ENCODE measurements around the gene KREMEN1. TPM values are rescaled to one million over a fixed set of nuclear protein-coding genes. Genes with fewer than 3 reads are reported as not detected.
"Not testable (repeated sequence)": the region's sequence is repeated elsewhere in the genome, so short reads cannot be mapped to it uniquely, and the experiment has no call there.

The KREMEN1 gene, protein sequence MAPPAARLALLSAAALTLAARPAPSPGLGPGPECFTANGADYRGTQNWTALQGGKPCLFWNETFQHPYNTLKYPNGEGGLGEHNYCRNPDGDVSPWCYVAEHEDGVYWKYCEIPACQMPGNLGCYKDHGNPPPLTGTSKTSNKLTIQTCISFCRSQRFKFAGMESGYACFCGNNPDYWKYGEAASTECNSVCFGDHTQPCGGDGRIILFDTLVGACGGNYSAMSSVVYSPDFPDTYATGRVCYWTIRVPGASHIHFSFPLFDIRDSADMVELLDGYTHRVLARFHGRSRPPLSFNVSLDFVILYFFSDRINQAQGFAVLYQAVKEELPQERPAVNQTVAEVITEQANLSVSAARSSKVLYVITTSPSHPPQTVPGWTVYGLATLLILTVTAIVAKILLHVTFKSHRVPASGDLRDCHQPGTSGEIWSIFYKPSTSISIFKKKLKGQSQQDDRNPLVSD
- total RNA-seq (ENCODE audit: insufficient read depth, low replicate concordance), result 14.0 TPM

DNA sequence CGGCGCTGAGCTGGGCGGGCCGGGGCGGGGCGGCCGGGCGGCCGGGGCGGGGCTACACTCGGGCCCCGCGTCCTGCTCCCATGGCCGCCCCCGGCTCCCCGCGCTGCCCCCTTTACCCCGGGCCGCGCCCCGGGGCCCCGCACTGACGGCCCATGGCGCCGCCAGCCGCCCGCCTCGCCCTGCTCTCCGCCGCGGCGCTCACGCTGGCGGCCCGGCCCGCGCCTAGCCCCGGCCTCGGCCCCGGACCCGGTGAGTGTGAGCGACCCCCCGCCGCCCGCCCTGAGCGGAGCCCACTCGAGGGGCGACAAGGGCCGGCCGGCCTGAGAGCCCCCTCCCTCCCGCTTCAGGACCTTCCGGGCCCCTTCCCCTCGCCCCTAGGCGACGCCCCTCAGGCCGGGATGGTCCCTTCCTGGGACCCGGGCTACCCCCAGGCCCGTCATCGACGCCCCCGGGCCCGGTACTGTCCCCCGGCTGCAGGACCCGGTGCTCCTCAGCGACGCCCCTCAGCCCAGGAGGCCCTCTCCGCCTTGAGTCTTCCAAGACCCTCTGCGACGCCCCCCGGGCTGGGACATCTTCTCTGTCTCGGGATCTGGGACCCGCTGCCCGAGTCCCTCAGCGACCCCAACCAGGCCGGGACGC lies at the start of gene KREMEN1:
TSS of gene KREMEN1 (plus strand) at position 57 of the 639 bp plus-strand sequence. CDS start at position 153, 96 bp downstream.
- no peak for DNase-seq (ENCODE audit: low spot score)

DNA sequence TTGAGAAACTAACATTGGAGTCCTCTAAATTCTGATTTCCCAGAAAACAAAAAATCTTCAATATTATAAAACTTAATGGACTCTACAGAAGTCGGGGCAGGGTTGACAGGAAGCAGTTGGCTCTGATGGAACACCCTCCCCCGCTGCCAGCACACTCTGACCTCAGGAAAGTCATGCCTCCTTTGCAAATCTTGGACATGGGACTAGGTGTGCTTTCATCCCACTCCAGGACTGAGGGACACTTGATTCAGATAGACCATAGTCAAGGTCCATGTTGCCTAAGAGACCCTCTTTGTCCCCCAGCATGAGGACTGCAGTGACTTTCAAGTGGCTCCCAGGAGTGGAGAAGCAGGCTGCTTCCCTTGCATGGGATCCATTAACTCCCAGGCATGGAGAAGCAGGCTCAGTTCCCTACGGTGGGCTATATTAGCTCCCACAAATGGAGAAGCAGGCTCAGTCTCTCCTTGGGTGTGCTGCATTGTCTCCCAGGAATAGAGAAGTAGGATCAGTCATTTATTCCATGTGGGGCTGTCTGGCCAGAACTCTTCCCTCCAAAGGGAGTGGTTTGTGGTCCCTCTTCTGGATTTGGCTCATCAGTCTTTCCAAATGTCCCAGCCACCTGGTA lies 49.6 kb upstream of the KREMEN1 start:
- DNase-seq (ENCODE audit: low spot score), result no peak

- no peak for DNase-seq (ENCODE audit: low spot score)
Observed at GRCh38 chr22:29026579-29026978, 46.3 kb upstream of the KREMEN1 start.

GRCh38 chr22:29028468-29028867 lies 44.4 kb upstream of the KREMEN1 start:
- no peak for DNase-seq (ENCODE audit: low spot score)

DNA sequence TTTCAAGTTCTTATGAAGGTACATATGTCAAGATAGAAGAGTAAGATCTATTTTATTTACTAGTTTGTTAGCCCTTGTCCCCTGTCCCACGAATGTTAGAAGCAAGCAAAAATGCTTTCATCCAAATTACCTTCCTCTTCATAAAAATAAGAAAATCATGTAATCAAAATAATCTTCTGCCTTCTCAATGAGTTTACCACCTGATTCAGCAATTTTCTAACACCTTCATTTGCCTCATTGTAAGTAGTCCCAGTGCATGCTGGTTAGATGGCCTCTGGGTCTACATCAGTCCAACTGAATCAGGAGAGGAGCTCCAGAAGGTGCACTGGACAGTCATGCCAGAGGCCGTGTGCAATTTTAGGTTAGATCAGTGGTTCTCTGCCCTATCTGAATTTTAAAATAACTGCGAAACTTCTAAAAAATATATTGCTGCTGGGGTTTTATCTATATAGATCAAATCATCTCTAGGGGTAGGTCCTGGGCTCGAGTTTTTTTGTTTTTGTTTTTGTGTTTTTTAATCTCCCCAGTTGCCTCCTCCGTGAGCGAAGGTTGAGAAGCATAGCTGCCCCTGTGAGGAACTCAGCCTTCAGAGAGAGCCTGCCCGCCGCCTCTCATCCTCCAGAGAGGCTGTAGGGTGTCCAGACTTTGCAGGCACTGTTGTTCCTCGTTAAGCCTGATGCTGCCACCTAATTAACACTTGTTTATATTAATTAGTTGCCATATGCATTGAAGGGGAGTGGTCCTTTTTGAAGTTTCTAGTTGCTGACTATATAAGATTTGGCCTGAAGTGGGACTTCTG lies 43.4 kb upstream of the KREMEN1 start:
- DNase-seq (ENCODE audit: low spot score), result no peak

DNA sequence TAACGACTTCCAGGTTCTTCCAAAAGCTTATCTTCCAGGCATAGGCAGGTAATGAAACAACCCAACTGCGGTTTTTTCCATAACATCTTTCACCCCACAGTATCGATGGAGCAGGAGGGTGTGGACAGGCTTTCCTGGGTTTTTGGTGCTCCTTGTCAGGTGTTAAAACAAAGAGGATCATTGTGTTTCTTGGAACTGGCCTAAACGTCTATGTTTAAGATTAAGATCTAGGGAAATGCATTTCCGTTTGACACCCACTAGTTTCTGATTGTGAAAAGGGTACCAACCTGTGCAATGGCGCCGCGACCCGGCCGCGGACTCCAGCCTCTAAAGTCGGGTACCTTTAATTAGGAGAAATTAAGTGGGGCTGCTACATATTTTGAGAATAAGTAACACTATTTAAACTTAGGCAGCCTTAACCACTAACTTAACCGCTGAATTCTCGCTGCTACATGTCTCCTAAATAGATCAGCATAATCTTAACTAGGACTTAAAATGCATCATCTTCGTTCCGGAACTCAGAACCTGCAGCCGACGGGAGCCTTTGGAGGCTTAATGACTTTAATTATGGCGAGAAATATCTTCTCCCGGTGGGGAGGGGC lies 42.7 kb upstream of the KREMEN1 start:
- no peak for DNase-seq (ENCODE audit: low spot score)

DNA sequence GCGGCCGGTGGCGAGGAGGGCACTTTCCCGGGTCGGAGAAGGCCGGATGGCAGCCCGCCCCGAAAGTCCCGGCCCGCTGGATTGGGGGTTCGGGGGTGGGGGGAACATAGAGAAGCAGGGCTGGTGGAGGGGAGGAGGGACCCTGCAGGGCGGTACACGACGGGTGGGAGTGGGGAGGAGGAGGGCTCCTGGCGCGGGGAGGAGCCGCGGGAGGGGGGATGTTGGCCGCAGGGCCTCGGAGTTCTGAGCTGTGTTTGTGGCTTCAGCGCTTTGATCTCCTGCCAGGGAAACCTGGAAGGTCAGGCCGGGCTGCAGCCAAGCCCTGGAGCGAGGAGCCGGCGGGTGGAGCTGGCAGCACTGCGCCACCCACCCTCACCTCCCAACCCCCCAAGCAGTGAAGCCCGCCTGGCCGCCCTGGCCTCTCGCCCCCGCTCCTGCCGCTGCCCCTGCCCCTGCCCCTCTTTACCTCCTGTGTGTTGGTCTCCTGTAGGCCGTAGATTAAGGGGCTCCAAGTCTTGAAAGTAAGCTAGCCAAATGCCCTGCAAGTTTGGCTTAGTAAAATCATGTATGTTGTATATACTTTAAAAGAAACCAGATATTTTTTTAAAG lies 42.1 kb upstream of the KREMEN1 start:
- peak; percentile 90 for DNase-seq (ENCODE audit: low spot score)

DNA sequence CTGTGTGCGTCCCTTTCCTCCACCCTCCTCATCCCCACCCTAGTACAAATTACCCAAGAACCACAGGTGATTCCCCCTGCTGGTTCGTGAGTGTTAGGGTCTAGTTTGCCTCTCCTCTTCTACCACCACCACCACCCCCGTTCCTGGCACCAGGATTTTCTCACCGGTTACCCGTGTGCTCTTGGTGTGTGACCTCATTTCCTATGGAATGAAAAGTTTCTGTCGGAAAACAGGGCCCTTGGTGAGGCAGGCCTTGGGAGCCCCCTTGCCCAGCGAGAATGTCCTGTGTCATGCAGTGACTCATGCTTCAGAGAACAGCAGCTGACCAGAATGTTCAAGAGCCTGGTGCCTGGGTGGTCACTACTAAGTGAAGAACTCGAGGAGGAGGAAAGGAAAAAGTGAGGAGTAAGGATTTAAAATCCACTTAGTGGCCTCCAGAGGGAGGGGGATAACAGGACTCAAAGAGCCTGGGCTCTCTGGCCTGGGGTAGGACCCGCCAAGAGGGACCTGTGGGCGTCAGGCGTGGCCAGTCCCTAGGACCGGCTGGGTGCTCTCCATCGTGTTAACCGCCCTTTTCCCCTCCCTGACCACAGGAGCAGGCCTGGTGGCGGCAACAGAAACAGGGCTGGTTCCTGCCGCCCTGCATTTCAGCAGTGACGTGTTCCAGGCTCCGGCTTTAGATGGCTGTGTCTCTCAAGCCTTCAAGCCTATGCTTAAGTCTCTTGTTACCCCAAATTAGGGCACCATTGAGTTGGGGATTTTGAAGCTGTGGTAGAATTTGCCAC lies 41.4 kb upstream of the KREMEN1 start:
- DNase-seq (ENCODE audit: low spot score), result peak; percentile 91

DNA sequence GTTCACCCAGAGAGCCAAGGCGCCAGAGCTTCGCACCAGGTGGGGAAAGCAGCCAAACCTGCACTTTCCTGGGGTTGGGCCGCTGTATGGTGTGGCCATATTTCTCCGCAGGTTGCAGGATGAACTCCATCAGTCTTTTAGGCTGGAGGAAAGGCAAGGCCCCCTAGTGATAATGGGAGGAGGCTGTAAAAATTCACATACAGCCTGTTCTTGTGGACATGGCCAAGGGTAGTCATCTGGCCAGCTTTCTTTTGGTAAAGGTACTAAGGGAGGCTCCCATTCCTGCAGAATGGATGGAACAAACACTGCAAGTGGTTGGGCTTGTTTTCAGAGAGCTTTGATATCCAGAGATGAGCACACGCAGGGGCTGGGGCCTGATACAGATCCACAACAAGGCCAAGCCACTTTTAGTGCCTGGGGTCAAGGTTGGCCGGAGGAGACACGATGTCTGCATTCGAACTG lies 40.8 kb upstream of the KREMEN1 start:
- DNase-seq (ENCODE audit: low spot score), result peak; percentile 51

- DNase-seq (ENCODE audit: low spot score), result no peak
Observed at GRCh38 chr22:29032584-29032983, 40.3 kb upstream of the KREMEN1 start.

- no peak for DNase-seq (ENCODE audit: low spot score)
Observed at GRCh38 chr22:29037340-29037932, 35.4 kb upstream of the KREMEN1 start.

DNA sequence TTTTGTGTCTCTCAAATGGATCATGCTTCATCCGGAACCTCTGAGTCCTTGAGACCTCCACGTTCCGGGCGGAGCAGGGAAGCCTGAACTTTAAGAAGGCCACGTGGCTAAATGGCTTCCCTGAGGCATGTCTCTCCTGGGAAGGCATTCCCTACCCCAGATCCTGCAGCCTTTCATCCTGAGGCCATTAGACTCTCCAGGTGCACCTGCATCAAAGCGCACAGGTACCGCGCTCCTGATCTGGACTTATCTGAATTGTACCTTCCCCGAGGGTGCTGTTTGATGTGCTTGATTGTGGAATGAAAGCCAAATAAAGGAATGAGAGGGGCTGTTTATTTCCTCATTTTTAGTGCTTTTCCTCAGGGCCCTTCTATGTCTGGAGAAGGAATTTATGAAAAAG lies 33.7 kb upstream of the KREMEN1 start:
- DNase-seq (ENCODE audit: low spot score), result no peak

DNA sequence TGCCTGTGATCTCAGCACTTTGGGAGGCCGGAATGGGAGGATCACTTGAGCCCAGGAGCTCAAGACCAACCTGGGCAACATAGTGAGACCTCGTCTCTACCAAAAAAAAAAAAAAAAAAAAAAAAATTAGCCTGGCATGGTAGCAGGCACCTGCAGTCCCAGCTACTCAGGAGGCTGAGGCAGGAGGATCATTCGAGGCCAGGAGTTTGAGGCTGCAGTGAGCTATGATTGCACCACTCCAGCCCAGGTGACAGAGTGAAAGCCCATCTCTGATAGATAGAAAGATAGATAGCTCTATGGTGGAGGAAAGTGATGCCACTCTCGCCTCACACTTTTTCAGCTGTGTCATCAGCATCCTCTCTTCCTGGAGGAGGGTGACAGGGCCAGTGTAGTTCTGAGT lies 33.2 kb upstream of the KREMEN1 start:
- not testable (repeated sequence) for DNase-seq (ENCODE audit: low spot score)

DNA sequence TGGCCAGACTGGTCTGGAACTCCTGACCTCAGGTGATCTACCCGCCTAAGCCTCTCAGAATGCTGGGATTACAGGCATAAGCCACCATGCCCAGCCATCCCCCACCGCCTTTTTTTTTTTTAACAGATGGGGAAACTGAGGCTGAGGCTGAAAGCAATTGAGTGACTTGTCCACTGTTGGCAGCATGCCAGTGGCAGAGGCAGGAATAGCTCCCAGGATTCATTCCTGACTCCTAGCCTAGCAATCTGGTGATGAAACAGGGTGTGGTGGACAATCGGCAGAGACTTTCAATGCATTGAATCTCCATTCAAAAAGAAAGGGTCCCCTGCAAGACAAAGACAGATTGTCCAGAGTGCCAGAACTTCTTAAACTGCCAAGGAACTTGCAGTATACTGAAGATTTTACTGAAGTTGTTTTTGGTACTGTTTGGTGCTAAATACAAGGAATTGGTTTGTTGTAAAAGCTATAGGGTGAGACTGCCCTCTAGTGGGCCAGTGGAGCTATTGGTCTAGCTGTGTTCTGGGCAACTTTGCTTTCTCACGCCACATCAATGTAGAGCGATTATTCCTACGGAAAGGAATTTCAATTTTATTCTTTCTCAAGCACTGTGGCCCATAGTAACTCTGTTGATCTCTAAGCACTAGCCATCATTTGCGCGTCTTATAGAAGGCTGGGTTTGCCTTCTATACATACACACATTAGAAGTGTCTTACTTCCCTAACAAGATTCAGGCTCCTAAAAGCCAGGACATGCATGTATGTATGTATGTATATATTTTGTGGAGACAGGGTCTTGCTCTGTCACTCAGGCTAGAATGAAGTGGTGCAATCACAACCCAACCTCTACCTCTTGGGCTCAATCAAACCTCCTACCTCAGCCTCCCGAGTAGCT lies 32.2 kb upstream of the KREMEN1 start:
- peak; percentile 84 for DNase-seq (ENCODE audit: low spot score)

DNA sequence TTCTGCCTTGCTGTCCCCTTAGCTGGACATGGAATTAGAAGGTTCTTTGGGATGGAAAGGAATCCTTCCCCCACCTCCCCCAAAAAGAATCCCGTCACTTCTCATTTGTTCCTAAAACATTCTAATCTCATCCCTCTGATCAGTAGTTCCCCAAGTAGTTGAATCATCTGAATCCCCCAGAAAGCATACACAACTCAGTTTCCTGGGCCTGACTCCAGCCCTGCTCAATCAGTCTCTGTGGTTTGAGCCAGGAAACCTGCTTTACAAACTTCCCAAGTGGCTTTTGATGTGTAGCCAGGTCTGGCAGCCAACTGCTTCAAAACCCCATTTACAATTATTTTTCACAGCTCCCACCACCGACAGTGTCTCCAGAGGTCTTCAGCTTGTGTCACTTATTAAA lies 31.4 kb upstream of the KREMEN1 start:
- DNase-seq (ENCODE audit: low spot score), result peak; percentile 22

GRCh38 chr22:29043906-29044575 lies 28.8 kb upstream of the KREMEN1 start:
- peak; percentile 20 for DNase-seq (ENCODE audit: low spot score)

DNA sequence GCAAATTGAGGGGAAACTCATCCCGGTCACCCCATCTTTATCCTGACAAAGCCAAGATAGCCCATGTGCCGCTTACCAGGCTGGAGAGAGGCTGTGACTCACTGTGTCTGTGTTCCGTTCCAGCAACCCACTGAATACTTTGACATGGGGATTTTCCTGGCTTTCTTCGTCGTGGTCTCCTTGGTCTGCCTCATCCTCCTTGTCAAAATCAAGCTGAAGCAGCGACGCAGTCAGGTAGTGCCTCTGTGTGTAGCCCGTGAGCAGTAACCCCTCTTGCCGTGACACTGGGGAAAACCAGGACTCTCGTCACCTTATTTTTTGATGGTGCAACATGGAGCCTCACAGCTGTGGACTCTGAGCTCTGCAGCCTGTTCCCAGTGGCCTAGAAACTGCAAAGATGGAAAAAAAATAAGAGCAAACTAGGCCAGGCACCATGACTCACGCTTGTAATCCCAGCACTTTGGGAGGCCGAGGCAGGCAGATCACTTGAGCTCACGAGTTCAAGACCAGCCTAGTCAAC lies 28.1 kb upstream of the KREMEN1 start:
- peak; percentile 57 for DNase-seq (ENCODE audit: low spot score)
